GM12878 (cell line): ENCODE measurements around the gene LAMA2. TPM values are rescaled to one million over a fixed set of nuclear protein-coding genes. Genes with fewer than 3 reads are reported as not detected.

Experiments used
- ATAC-seq: fragments of 200-7000 bp; cut with Tn5 transposase; 3 replicates; pipeline ENCODE4 v1.9.1; 2020; ENCODE audit warnings: mild to moderate bottlenecking, moderate library complexity
- BruUV-seq: library from RNA; stranded (reverse); fragments of 400-500 nt; replicated peaks from 2 replicates; lab custom pipeline; 2021; lab: Mats Ljungman, UMichigan
- CTCF ChIA-PET: fragments of 300-600 bp; sonication (Branson Sonifier 250); formaldehyde crosslinking; extraction: SDS; loops from one replicate; lab custom pipeline; 2021; ENCODE audit warnings: inconsistent platforms; lab: Yijun Ruan, JAX
- POLR2A ChIA-PET: fragments of 350-600 bp; formaldehyde crosslinking; extraction: SDS; loops from one replicate; lab custom pipeline; 2021; ENCODE audit warnings: inconsistent platforms; lab: Charles Lee
- RAD21 ChIA-PET: fragments of 300-600 bp; sonication (Branson Sonifier 250); formaldehyde crosslinking; loops from one replicate; lab custom pipeline; 2023; ENCODE audit warnings: antibody characterized with exemption; ENCODE audit not compliant: unreplicated experiment; lab: Charles Lee
- SMC1A ChIA-PET: fragments of 300-600 bp; sonication (Branson Sonifier 250); formaldehyde crosslinking; loops from one replicate; lab custom pipeline; 2023; ENCODE audit not compliant: unreplicated experiment, uncharacterized antibody; lab: Charles Lee
- DNase-seq: peaks from one replicate; pipeline ENCODE4 v3.0.0-alpha.2; 2011; ENCODE audit warnings: low read depth, low spot score
- FAIRE-seq: peaks from 3 replicates; lab custom pipeline; 2011; peaks lifted over from hg19 to GRCh38; lab: Jason Lieb, UNC
- H2AFZ ChIP-seq: 2 replicates; pipeline ENCODE4 v1.6.0; 2011; ENCODE audit warnings: low read depth, low read length, control low read depth; ENCODE audit not compliant: control insufficient read depth
- H3K27ac ChIP-seq: 2 replicates; pipeline ENCODE4 v1.5.1; 2011; ENCODE audit warnings: control low read depth; ENCODE audit not compliant: control insufficient read depth, insufficient read depth
- H3K27me3 ChIP-seq, 2 experiments: replicated peaks in 1 of 2; 2 replicates each; pipeline versions ENCODE4 v1.6.0 to v1.6.1; 2011; ENCODE audit warnings: low read length in 1 of 2; ENCODE audit not compliant: control insufficient read depth in 2 of 2, insufficient read depth in 2 of 2
- H3K36me3 ChIP-seq, 2 experiments: 2 replicates each; pipeline ENCODE4 v1.5.1; 2011; ENCODE audit warnings: low read length in 1 of 2; ENCODE audit not compliant: control insufficient read depth in 2 of 2, insufficient read depth in 2 of 2
- H3K4me1 ChIP-seq: 2 replicates; pipeline ENCODE4 v1.6.1; 2011; ENCODE audit warnings: mild to moderate bottlenecking, low read length, moderate library complexity, mixed read lengths; ENCODE audit not compliant: control insufficient read depth, insufficient read depth
- H3K4me2 ChIP-seq: 2 replicates; pipeline ENCODE4 v1.6.0; 2011; ENCODE audit warnings: control low read depth; ENCODE audit not compliant: control insufficient read depth, insufficient read depth
- H3K4me3 ChIP-seq: fragments of 200-600 bp; sonication (generic); 2 replicates; pipeline ENCODE4 v1.5.1; 2016
- H3K79me2 ChIP-seq: 2 replicates; pipeline ENCODE4 v1.6.0; 2011; ENCODE audit warnings: low read length; ENCODE audit not compliant: control insufficient read depth, insufficient read depth
- H3K9ac ChIP-seq: 2 replicates; pipeline ENCODE4 v1.8.0; 2011; ENCODE audit warnings: low read length, control low read depth, mixed read lengths; ENCODE audit not compliant: control insufficient read depth, insufficient read depth
- H3K9me3 ChIP-seq: replicated peaks from 3 replicates; pipeline ENCODE4 v1.5.1; 2011; ENCODE audit warnings: mild to moderate bottlenecking, low read length; ENCODE audit not compliant: control insufficient read depth, insufficient read depth
- H4K20me1 ChIP-seq: 2 replicates; pipeline ENCODE4 v1.6.0; 2011; ENCODE audit not compliant: control insufficient read depth, insufficient read depth
- CHD2 ChIP-seq: IDR thresholded peaks from 2 replicates; pipeline ENCODE4 v1.6.1; 2011; ENCODE audit warnings: low read depth, low read length, improper control_type of control experiment, borderline replicate concordance
- E2F4 ChIP-seq: IDR thresholded peaks from 2 replicates; pipeline ENCODE4 v1.6.1; 2012; ENCODE audit warnings: low read depth, low read length, improper control_type of control experiment
- FOXK2 ChIP-seq: fragments of 450-650 bp; IDR thresholded peaks from 2 replicates; pipeline ENCODE4 v1.6.1; 2017; ENCODE audit warnings: mild to moderate bottlenecking, moderate library complexity
- MTA2 ChIP-seq: fragments of 450-650 bp; IDR thresholded peaks from 2 replicates; pipeline ENCODE4 v1.6.1; 2016; ENCODE audit warnings: low read depth, mild to moderate bottlenecking, moderate library complexity
- MXI1 ChIP-seq: fragments of 150-350 bp; IDR thresholded peaks from 2 replicates; pipeline ENCODE4 v1.6.1; 2011; ENCODE audit warnings: low read depth, mild to moderate bottlenecking, inconsistent platforms, low read length, improper control_type of control experiment
- MYB ChIP-seq: fragments of 150-350 bp; IDR thresholded peaks from 2 replicates; pipeline ENCODE4 v1.6.1; 2014; ENCODE audit warnings: mild to moderate bottlenecking, low read depth, low read length, borderline replicate concordance
- MYC ChIP-seq: IDR thresholded peaks from 2 replicates; pipeline ENCODE4 v1.6.1; 2011; ENCODE audit warnings: mild to moderate bottlenecking, low read length, moderate library complexity, inconsistent platforms; ENCODE audit not compliant: insufficient read depth, insufficient replicate concordance, insufficient read length, severe bottlenecking
- RAD51 ChIP-seq: fragments of 450-650 bp; IDR thresholded peaks from 2 replicates; pipeline ENCODE4 v1.6.1; 2016; ENCODE audit warnings: moderate library complexity, mild to moderate bottlenecking, inconsistent platforms
- SMAD1 ChIP-seq: fragments of 450-650 bp; IDR thresholded peaks from 2 replicates; pipeline ENCODE4 v1.6.1; 2018; ENCODE audit warnings: mild to moderate bottlenecking, low read depth; ENCODE audit not compliant: partially characterized antibody
- TCF12 ChIP-seq: IDR thresholded peaks from 2 replicates; pipeline ENCODE4 v1.6.1; 2011; ENCODE audit warnings: low read depth, mild to moderate bottlenecking, low read length
- TCF3 ChIP-seq: IDR thresholded peaks from 2 replicates; pipeline ENCODE4 v1.6.1; 2012; ENCODE audit warnings: low read depth, mild to moderate bottlenecking, low read length, borderline replicate concordance; ENCODE audit not compliant: insufficient read depth
- ZBTB4 ChIP-seq: fragments of 450-650 bp; formaldehyde crosslinking; IDR thresholded peaks from 2 replicates; pipeline ENCODE4 v1.4.0; 2022; ENCODE audit warnings: mild to moderate bottlenecking, moderate library complexity
- ZNF687 ChIP-seq: fragments of 450-650 bp; IDR thresholded peaks from 2 replicates; pipeline ENCODE4 v1.6.1; 2017; ENCODE audit warnings: mild to moderate bottlenecking, moderate library complexity
- ZSCAN29 ChIP-seq: fragments of 450-650 bp; IDR thresholded peaks from 2 replicates; pipeline ENCODE4 v1.6.1; 2017; ENCODE audit warnings: mild to moderate bottlenecking, moderate library complexity
- WGBS: methylation state at CpG from one replicate; pipeline ENCODE4 v1.1.6; 2016; ENCODE audit warnings: low lambda C conversion rate; ENCODE audit not compliant: insufficient replicate concordance, insufficient coverage; ENCODE audit errors: missing lambda C conversion rate; 5-methylcytosine and 5-hydroxymethylcytosine counted together
- in situ Hi-C: fragments of 300-500 bp; cut with MboI; formaldehyde crosslinking; loops from 9 replicates; pipeline ENCODE4 v1.14.3; 2018; ENCODE audit warnings: mixed read lengths
- intact Hi-C: fragments of 100-400 bp; cut with micrococcal nuclease; formaldehyde crosslinking; loops from one replicate; pipeline ENCODE4 v1.14.2; 2022; ENCODE audit not compliant: unreplicated experiment
- polyA plus RNA-seq, 11 experiments: library from polyadenylated mRNA; depleted of rRNA in 4 of 11; unstranded in 6 of 11; stranded (reverse) in 5 of 11; fragments of >200 nt; fragmentation: Nextera tagmentation in 4 of 11; fragmentation: Illumina TruSeq in 1 of 11; extraction: Ambion mirVana in 4 of 11; extraction: Trizol in 1 of 11; gene quantifications; 1 replicate in 1 of 11; 2 replicates in 10 of 11; pipeline versions ENCODE4 v1.2.1 to v1.2.3, GENCODE V29; 2011 to 2016; ENCODE audit warnings: inconsistent platforms in 2 of 11, missing spikeins in 2 of 11, low read depth in 1 of 11
- total RNA-seq, 4 experiments: library from RNA; depleted of rRNA in 3 of 4; stranded (reverse); fragments of >200 nt in 3 of 4; fragmentation: Illumina TruSeq in 1 of 4; extraction: Trizol in 1 of 4; gene quantifications; 2 replicates each; pipeline versions ENCODE4 v1.2.1 to v1.2.3, GENCODE V29; 2013 to 2021

The LAMA2 gene
- total and polyA plus RNA-seq, 10 of the 15 experiments (the other 5 are each of a cell fraction or from before 2014, with no cell fraction given) = 0.04 to 2.0 (median 0.37) TPM; not detected in 1

- CTCF ChIA-PET = no interaction called here
- no peaks in the 10 kb centered on the region for H3K27me3 ChIP-seq
- no peak overlapping the region for H3K4me3 ChIP-seq
- no peaks in the 10 kb centered on the region for H3K36me3 ChIP-seq
- DNase-seq = no peak
- in situ Hi-C loops (no loop called here), intact Hi-C loops (no loop called here)
- no peaks in the 10 kb centered on the region for H3K79me2 ChIP-seq
- H3K9me3 ChIP-seq = no peaks in the 10 kb centered on the region
- ATAC-seq = no peak
- no peaks in the 10 kb centered on the region; the same call in 1 of the 2 replicates for H4K20me1 ChIP-seq
- no TSS peak for BruUV-seq
- H3K9ac ChIP-seq = no peak overlapping the region
- H2AFZ ChIP-seq = no peak overlapping the region
- H3K4me2 ChIP-seq = no peak overlapping the region
- no peak for FAIRE-seq
- WGBS = 0% methylated on average over 1 of the region's 1 CpG
- POLR2A ChIA-PET = no interaction called here
- no peaks in the 10 kb centered on the region for H3K4me1 ChIP-seq
- H3K27ac ChIP-seq = no peak overlapping the region
- RAD21 ChIA-PET = no interaction called here
- SMC1A ChIA-PET = no interaction called here
- TF ChIP-seq MXI1 = no peak
- TF ChIP-seq ZSCAN29 = no peak
- no peak for TF ChIP-seq MYB
- no peak for TF ChIP-seq ZBTB4 (CRISPR knock-in tag)
- no peak for TF ChIP-seq TCF3
- no peak for TF ChIP-seq E2F4
- no peak for TF ChIP-seq FOXK2
- no peak for TF ChIP-seq MYC
- no peak for TF ChIP-seq ZNF687
- no peak for TF ChIP-seq SMAD1
- TF ChIP-seq MTA2 = no peak
- TF ChIP-seq TCF12 = no peak
- TF ChIP-seq RAD51 = no peak
- no peak for TF ChIP-seq CHD2
Observed at GRCh38 chr6:128964233-128964755, 81.4 kb downstream of the LAMA2 start.
